DND-41 (cell line): Measurements from ENCODE around the gene MAGI1.

Experiments used
- ATAC-seq: fragments of 200-7000 bp; cut with Tn5 transposase; 3 replicates; pipeline ENCODE4 v1.9.1; 2021; ENCODE audit warnings: low read depth; ENCODE audit not compliant: insufficient read depth
- DNase-seq: peaks from one replicate; pipeline ENCODE4 v3.0.0-alpha.2; 2020
- H2AFZ ChIP-seq: 2 replicates; pipeline ENCODE4 v1.6.0; 2012; ENCODE audit warnings: low read depth, low read length
- H3K27ac ChIP-seq: 2 replicates; pipeline ENCODE4 v1.5.1; 2012; ENCODE audit warnings: low read length, inconsistent platforms
- H3K27me3 ChIP-seq: fragments of 200-600 bp; sonication (generic); 2 replicates; pipeline ENCODE4 v1.6.0; 2012; ENCODE audit warnings: low read length, mild to moderate bottlenecking, inconsistent platforms; ENCODE audit not compliant: insufficient read depth, poor library complexity
- H3K36me3 ChIP-seq: 2 replicates; pipeline ENCODE4 v1.5.1; 2012; ENCODE audit warnings: low read length, inconsistent platforms; ENCODE audit not compliant: insufficient read depth
- H3K4me1 ChIP-seq: 2 replicates; pipeline ENCODE4 v1.5.1; 2012; ENCODE audit warnings: mild to moderate bottlenecking, low read length; ENCODE audit not compliant: insufficient read depth
- H3K4me2 ChIP-seq: 2 replicates; pipeline ENCODE4 v1.6.0; 2012; ENCODE audit warnings: mild to moderate bottlenecking, moderate library complexity, low read length, inconsistent platforms; ENCODE audit not compliant: insufficient read depth
- H3K4me3 ChIP-seq, 2 experiments: fragments of 200-600 bp in 1 of 2; shearing (Covaris generic) in 1 of 2; 2 replicates each; pipeline ENCODE4 v1.5.1; 2012 to 2016; ENCODE audit warnings: inconsistent platforms in 2 of 2, low read length in 2 of 2, mild to moderate bottlenecking in 2 of 2, low read depth in 1 of 2, moderate library complexity in 1 of 2
- H3K79me2 ChIP-seq: 2 replicates; pipeline ENCODE4 v1.6.0; 2012; ENCODE audit warnings: low read length, inconsistent platforms; ENCODE audit not compliant: insufficient read depth
- H3K9ac ChIP-seq: 2 replicates; pipeline ENCODE4 v1.6.0; 2012; ENCODE audit warnings: low read depth, mild to moderate bottlenecking, inconsistent platforms, low read length, moderate library complexity
- H3K9me3 ChIP-seq: 2 replicates; pipeline ENCODE4 v1.5.1; 2012; ENCODE audit warnings: low read length, moderate library complexity, mild to moderate bottlenecking, inconsistent platforms; ENCODE audit not compliant: insufficient read depth, severe bottlenecking
- H4K20me1 ChIP-seq: 2 replicates; pipeline ENCODE4 v1.6.0; 2012; ENCODE audit warnings: low read length; ENCODE audit not compliant: insufficient read depth
- CTCF ChIP-seq: IDR thresholded peaks from 2 replicates; pipeline ENCODE4 v1.5.1; 2012; ENCODE audit warnings: borderline replicate concordance, low read length, moderate library complexity, mild to moderate bottlenecking; ENCODE audit not compliant: poor library complexity, severe bottlenecking; ENCODE audit errors: extremely low read depth
- EZH2 ChIP-seq: IDR thresholded peaks from 3 replicates; pipeline ENCODE4 v1.6.1; 2012; ENCODE audit warnings: borderline replicate concordance, low read depth, mild to moderate bottlenecking, moderate library complexity, low read length, inconsistent platforms; ENCODE audit not compliant: severe bottlenecking

MAGI1 gene

GRCh38 chr3:65687741-65688140 is 351.0 kb downstream of the MAGI1 start:
- Histone ChIP-seq H3K79me2 (no peaks in the 10 kb centered on the region), H4K20me1 (no peaks in the 10 kb centered on the region), H3K27ac (no peak overlapping the region), H3K9me3 (no peaks in the 10 kb centered on the region), H3K36me3 (no peaks in the 10 kb centered on the region), H3K4me2 (no peak overlapping the region), H3K4me1 (no peaks in the 10 kb centered on the region), H3K4me3 (no peak overlapping the region), H3K9ac (no peak overlapping the region), H2AFZ (no peak overlapping the region), H3K27me3 (no peaks in the 10 kb centered on the region)
- ATAC-seq: no peak
- no peak for DNase-seq
- TF ChIP-seq EZH2: no peak
- no peak for TF ChIP-seq CTCF

- H2AFZ ChIP-seq: no peak overlapping the region
- H3K9ac ChIP-seq: no peak overlapping the region
- H3K4me3 ChIP-seq: no peak overlapping the region
- no peak overlapping the region for H3K4me2 ChIP-seq
- H3K4me1 ChIP-seq: no peaks in the 10 kb centered on the region
- DNase-seq (no peak), ATAC-seq (no peak)
- no peak for TF ChIP-seq EZH2
- no peak for TF ChIP-seq CTCF
- no peaks in the 10 kb centered on the region for H3K79me2 ChIP-seq
- no peaks in the 10 kb centered on the region for H4K20me1 ChIP-seq
- no peaks in the 10 kb centered on the region for H3K9me3 ChIP-seq
- H3K27me3 ChIP-seq: no peaks in the 10 kb centered on the region
- no peak overlapping the region for H3K27ac ChIP-seq
- no peaks in the 10 kb centered on the region for H3K36me3 ChIP-seq
These were observed 353.0 kb downstream of the MAGI1 start for GRCh38 chr3:65685621-65686235.

- H3K79me2 ChIP-seq: no peaks in the 10 kb centered on the region
- no peak overlapping the region for H3K27ac ChIP-seq
- no peak overlapping the region for H3K4me2 ChIP-seq
- no peaks in the 10 kb centered on the region for H3K9me3 ChIP-seq
- no peaks in the 10 kb centered on the region for H3K4me1 ChIP-seq
- H3K36me3 ChIP-seq: no peaks in the 10 kb centered on the region
- no peaks in the 10 kb centered on the region for H3K27me3 ChIP-seq
- no peak overlapping the region for H3K9ac ChIP-seq
- H4K20me1 ChIP-seq: no peaks in the 10 kb centered on the region
- DNase-seq (no peak), ATAC-seq (no peak)
- no peak for TF ChIP-seq CTCF
- no peak for TF ChIP-seq EZH2
- no peak overlapping the region for H2AFZ ChIP-seq
- no peak overlapping the region for H3K4me3 ChIP-seq
These were observed 360.2 kb downstream of the MAGI1 start for GRCh38 chr3:65678516-65678915.
